MM.1S (cell line): ENCODE results near the gene NPC1L1.
A peak's percentile ranks its signal among the peaks of the same experiment; 100 is the strongest.

Experiments
- DNase-seq: peaks from one replicate; pipeline ENCODE4 v3.0.0-alpha.2; 2015
- H2AFZ ChIP-seq: fragments of 300-600 bp; sonication (generic); 2 replicates; pipeline ENCODE4 v1.6.0; 2016; ENCODE audit warnings: antibody characterized with exemption, low read length
- H3F3A ChIP-seq: fragments of 300-600 bp; sonication (generic); 2 replicates; pipeline ENCODE4 v1.6.1; 2016; ENCODE audit warnings: mild to moderate bottlenecking, antibody characterized with exemption, low read length, moderate library complexity, mixed read lengths; ENCODE audit not compliant: insufficient read depth
- H3K27ac ChIP-seq: fragments of 300-600 bp; sonication (generic); 2 replicates; pipeline ENCODE4 v1.5.1; 2016; ENCODE audit warnings: mild to moderate bottlenecking, low read length
- H3K27me3 ChIP-seq: fragments of 300-600 bp; sonication (generic); replicated peaks from 2 replicates; pipeline ENCODE4 v1.6.0; 2016; ENCODE audit warnings: low read length; ENCODE audit not compliant: insufficient read depth
- H3K36me3 ChIP-seq: fragments of 300-600 bp; sonication (generic); replicated peaks from 2 replicates; pipeline ENCODE4 v1.6.1; 2016; ENCODE audit warnings: mild to moderate bottlenecking, low read length, mixed read lengths; ENCODE audit not compliant: insufficient read depth
- H3K4me1 ChIP-seq: fragments of 300-600 bp; sonication (generic); 2 replicates; pipeline ENCODE4 v1.6.1; 2016; ENCODE audit warnings: low read length, mixed read lengths
- H3K4me2 ChIP-seq: fragments of 300-600 bp; sonication (generic); 2 replicates; pipeline ENCODE4 v1.6.0; 2016; ENCODE audit warnings: low read depth, low read length
- H3K4me3 ChIP-seq: fragments of 300-600 bp; sonication (generic); 2 replicates; pipeline ENCODE4 v1.5.1; 2016; ENCODE audit warnings: low read length, mixed read lengths
- H3K79me2 ChIP-seq: fragments of 300-600 bp; sonication (generic); 2 replicates; pipeline ENCODE4 v1.6.1; 2016; ENCODE audit warnings: mixed run types, low read length, mixed read lengths
- H3K9ac ChIP-seq: fragments of 300-600 bp; sonication (generic); 2 replicates; pipeline ENCODE4 v1.6.1; 2016; ENCODE audit warnings: low read length, mixed read lengths
- H3K9me2 ChIP-seq: fragments of 300-600 bp; sonication (generic); replicated peaks from 2 replicates; pipeline ENCODE4 v1.6.1; 2016; ENCODE audit warnings: mild to moderate bottlenecking, low read length, mixed read lengths; ENCODE audit not compliant: insufficient read depth
- H3K9me3 ChIP-seq: fragments of 300-600 bp; sonication (generic); replicated peaks from 2 replicates; pipeline ENCODE4 v1.6.1; 2016; ENCODE audit warnings: mild to moderate bottlenecking, low read length, mixed read lengths; ENCODE audit not compliant: insufficient read depth
- H4K20me1 ChIP-seq: fragments of 300-600 bp; sonication (generic); 2 replicates; pipeline ENCODE4 v1.6.1; 2016; ENCODE audit warnings: mild to moderate bottlenecking, low read length, moderate library complexity, mixed read lengths; ENCODE audit not compliant: insufficient read depth
- CTCF ChIP-seq: fragments of 300-600 bp; sonication (generic); IDR thresholded peaks from 2 replicates; pipeline ENCODE4 v1.5.1; 2016; ENCODE audit warnings: antibody characterized with exemption, low read length, mixed read lengths
- EZH2 ChIP-seq: fragments of 300-600 bp; sonication (generic); optimal IDR thresholded peaks from 2 replicates; pipeline ENCODE3; 2017; ENCODE audit warnings: low read depth, mild to moderate bottlenecking, antibody characterized with exemption, low read length, mixed read lengths
- EZH2phosphoT487 ChIP-seq: fragments of 300-600 bp; sonication (generic); IDR thresholded peaks from 2 replicates; pipeline ENCODE4 v1.6.1; 2018; ENCODE audit warnings: antibody characterized with exemption, low read length

Gene NPC1L1

GRCh38 chr7:44549457-44549856, 8.3 kb upstream of the NPC1L1 start:
- Histone ChIP-seq H3K4me2 (no peak overlapping the region), H4K20me1 (no peaks in the 10 kb centered on the region), H3K9me3 (no peaks in the 10 kb centered on the region), H3K9ac (no peak overlapping the region), H3K4me1 (no peaks in the 10 kb centered on the region), H3K27me3 (no peaks in the 10 kb centered on the region), H3K9me2 (no peaks in the 10 kb centered on the region), H2AFZ (no peak overlapping the region), H3K4me3 (no peak overlapping the region), H3F3A (no peaks in the 10 kb centered on the region), H3K79me2 (no peaks in the 10 kb centered on the region), H3K36me3 (no peaks in the 10 kb centered on the region), H3K27ac (no peak overlapping the region)
- no peak for DNase-seq
- TF ChIP-seq EZH2, result no peak
- no peak for TF ChIP-seq CTCF
- TF ChIP-seq EZH2phosphoT487, result no peak

GRCh38 chr7:44548893-44549292, 7.8 kb upstream of the NPC1L1 start:
- no peak overlapping the region for H2AFZ ChIP-seq
- H3K4me2 ChIP-seq, result no peak overlapping the region
- no peaks in the 10 kb centered on the region for H3K9me3 ChIP-seq
- no peaks in the 10 kb centered on the region for H3K36me3 ChIP-seq
- no peak overlapping the region for H3K4me3 ChIP-seq
- H4K20me1 ChIP-seq, result no peaks in the 10 kb centered on the region
- no peak overlapping the region for H3K27ac ChIP-seq
- H3K4me1 ChIP-seq, result no peaks in the 10 kb centered on the region
- no peaks in the 10 kb centered on the region for H3K79me2 ChIP-seq
- TF ChIP-seq CTCF (no peak), EZH2 (no peak), EZH2phosphoT487 (no peak)
- no peak overlapping the region for H3K9ac ChIP-seq
- DNase-seq, result no peak
- H3F3A ChIP-seq, result no peaks in the 10 kb centered on the region
- H3K27me3 ChIP-seq, result no peaks in the 10 kb centered on the region
- H3K9me2 ChIP-seq, result no peaks in the 10 kb centered on the region

GRCh38 chr7:44547536-44548231, 6.6 kb upstream of the NPC1L1 start:
- H2AFZ ChIP-seq, result peak overlapping the region; percentile 54
- no peak for TF ChIP-seq EZH2
- no peak for TF ChIP-seq EZH2phosphoT487
- TF ChIP-seq CTCF, result no peak
- H3K27ac ChIP-seq, result peak overlapping the region; percentile 8; the same call in 1 of the 2 replicates
- H3K9me2 ChIP-seq, result no peaks in the 10 kb centered on the region
- no peaks in the 10 kb centered on the region for H4K20me1 ChIP-seq
- peak overlapping the region; percentile 50; the same call in 1 of the 2 replicates for H3K4me2 ChIP-seq
- H3K4me1 ChIP-seq, result no peaks in the 10 kb centered on the region
- no peaks in the 10 kb centered on the region for H3K9me3 ChIP-seq
- peak; percentile 33 for DNase-seq
- H3K27me3 ChIP-seq, result no peaks in the 10 kb centered on the region
- no peaks in the 10 kb centered on the region for H3K79me2 ChIP-seq
- no peak overlapping the region for H3K4me3 ChIP-seq
- no peaks in the 10 kb centered on the region for H3K36me3 ChIP-seq
- no peaks in the 10 kb centered on the region for H3F3A ChIP-seq
- no peak overlapping the region for H3K9ac ChIP-seq
